ENCODE data around the gene BBS5.
"Not testable (repeated sequence)": the region's sequence is repeated elsewhere in the genome, so short reads cannot be mapped to it uniquely, and the experiment has no call there.

Gene BBS5

DNA sequence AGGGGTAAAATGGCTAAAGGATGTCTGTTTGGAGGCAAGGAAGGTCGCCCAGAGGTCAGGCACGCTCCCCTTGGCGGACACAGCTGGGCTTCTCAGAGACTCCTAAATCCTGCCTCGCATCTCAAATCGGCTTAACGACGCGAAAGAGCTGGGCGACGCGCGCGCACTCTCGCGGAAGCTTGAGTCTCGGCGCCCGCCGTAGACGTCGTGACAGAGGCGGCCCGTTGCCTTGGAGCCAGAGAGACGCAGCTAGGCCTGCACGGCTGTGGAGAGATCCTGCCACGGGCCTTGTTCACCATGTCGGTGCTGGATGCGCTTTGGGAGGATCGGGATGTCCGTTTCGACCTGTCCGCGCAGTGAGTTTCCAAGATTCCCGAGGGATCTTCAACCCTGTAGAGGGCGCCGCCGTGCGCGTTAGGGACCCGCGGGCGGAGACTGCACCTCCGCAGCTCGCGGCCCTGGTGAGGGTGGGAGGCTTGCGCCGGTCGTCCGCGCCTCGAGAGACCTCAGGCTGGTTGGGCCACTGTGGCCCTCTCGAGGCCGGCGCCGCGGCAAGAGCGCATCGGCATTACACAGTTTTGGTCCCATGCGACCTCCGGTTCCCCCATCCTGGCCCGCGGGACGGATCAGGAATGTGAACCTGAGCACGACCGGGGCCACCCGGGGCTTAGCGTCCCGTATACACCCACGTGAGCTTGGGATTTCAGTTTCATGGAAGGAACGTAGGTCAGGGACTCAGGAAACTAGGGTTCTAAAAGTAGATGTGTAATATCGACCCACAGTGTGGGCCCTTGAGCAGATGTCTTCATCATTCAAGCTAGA lies at the start of gene BBS5:
BBS5 (plus strand) TSS at position 238 of the 822 bp plus-strand sequence; CDS start at position 298, 60 bp downstream.
- peak; percentile 82 for DNase-seq (ENCODE audit: low spot score)

DNA sequence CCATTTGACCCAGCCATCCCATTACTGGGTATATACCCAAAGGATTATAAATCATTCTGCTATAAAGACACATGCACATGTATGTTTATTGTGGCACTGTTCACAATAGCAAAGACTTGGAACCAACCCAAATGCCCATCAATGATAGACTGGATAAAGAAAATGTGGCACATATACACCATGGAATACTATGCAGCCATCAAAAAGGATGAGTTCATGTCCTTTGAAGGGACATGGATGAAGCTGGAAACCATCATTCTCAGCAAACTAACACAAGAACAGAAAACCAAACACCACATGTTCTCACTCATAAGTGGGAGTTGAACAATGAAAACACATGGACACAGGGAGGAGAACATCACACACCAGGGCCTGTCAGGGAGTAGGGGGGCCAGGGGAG lies 47.5 kb upstream of the BBS5 start:
- not testable (repeated sequence) for DNase-seq (ENCODE audit: low spot score)

DNA sequence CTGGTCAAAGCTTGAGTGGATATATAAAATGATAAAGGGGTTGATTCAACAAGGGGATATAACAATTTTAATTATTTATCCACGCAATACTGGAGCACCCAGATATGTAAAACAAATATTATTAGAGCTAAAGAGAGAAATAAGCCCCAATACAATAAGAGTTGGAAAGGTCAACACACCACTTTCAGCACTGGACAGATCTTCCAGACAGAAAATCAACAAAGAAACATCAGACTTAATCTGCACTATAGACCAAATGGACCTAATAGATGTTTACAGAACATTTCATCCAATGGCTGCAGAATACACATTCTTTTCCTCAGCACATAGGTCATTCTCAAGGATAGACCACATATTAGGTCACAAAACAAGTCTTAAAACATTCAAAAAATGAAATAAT lies 45.1 kb upstream of the BBS5 start:
- not testable (repeated sequence) for DNase-seq (ENCODE audit: low spot score)

DNA sequence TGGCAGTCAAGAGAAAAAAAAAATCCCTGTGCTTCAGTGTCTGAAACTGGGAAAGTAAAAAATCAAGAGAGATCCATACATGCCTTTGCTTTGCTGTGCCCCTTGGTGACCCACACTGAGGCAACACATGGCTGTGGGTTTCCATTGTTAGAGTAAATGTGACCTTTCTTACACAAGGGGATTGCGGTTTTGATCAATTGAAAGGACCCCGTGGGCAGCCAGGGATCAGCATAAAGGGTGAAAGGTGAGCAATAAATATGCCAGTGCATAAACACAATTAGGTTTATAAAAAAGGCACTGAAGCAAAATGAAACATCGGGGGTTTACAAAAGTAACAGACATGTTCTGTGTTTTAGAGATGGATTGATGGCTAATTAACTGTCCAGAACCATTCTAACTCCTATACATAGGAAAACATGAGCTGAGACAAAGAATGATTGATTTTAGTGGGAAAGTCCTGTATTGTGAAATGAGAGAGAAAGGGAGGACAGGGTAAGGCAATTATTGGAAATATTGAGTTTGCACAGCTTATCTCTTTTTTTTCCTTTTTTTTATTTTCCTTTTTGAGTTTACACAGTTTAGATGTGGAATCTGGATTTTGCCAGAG lies 40.7 kb upstream of the BBS5 start:
- DNase-seq (ENCODE audit: low spot score) = no peak

DNA sequence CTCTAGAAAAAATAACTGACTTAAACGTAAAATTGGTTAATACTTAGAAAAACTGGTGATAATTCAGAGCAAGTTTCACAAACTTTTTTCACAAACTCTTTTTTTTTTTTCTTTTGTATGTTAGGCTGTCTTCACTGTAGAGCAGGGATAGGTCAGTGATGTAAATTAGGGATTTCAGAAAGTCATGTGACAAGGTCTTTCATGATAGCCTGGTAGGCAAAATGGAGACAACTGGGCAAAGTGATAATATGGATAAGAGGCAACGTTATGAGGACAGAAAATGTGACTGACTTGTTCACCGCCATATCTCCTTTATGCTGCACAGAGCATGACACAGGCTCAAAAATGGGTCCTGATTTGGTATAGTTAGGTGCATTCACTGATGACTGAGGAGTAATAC lies 39.4 kb upstream of the BBS5 start:
- no peak for DNase-seq (ENCODE audit: low spot score)

DNA sequence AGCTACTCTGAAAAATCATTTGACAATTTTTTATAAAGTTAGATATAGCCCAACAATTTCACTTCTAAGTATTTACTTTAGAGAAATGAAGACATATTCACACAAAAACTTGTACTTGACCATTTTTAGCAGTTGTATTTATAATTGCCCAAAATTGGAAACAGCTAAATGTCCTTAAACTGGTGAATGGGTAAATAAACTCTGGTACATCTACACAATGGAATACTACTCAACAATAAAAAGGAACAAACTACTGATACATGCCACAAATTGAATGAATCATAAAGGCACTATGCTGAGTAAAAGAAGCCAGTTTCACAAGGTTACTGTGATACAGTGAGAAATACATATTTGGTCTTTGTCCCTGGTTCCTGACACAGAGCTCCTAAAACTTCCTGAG lies 32.8 kb upstream of the BBS5 start:
- no peak for DNase-seq (ENCODE audit: low spot score)

DNA sequence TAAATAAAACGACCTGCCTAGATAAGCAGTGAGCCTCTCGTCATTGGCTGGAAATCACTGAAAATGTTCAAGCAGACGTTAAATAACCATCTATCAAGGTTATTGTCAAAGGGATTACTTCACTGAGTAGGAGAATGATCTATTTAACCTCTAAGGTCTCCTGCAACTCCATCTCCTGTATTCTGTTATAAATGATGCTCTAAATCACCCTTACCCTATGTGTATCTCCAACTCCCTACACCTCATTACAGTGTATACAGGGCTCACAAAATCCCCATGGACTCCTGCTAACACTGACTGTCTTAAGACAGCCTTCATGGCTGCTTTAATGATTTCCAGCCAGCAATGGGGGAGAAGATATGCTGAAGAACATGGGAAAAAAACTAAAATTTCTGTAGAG lies 31.0 kb upstream of the BBS5 start:
- DNase-seq (ENCODE audit: low spot score) = no peak

DNA sequence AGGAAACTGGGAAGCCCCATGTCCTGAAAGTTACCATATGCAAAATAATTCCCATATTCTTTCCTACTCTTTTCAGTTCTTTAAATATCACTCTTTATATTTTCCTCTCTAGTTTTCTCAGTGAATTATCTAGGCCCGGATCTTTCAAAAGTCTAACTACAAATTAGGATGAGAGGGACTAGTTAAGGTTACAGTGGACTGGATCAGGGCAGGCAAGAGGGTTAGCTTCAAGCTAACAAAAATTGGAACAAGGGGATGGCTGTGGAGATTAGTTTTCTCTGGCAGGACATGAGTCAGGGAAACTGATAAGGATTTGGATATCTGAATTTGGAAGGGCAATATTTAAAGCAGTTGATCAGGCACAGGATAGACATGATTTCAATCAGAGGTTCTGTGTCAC lies 30.4 kb upstream of the BBS5 start:
- no peak for DNase-seq (ENCODE audit: low spot score)

DNA sequence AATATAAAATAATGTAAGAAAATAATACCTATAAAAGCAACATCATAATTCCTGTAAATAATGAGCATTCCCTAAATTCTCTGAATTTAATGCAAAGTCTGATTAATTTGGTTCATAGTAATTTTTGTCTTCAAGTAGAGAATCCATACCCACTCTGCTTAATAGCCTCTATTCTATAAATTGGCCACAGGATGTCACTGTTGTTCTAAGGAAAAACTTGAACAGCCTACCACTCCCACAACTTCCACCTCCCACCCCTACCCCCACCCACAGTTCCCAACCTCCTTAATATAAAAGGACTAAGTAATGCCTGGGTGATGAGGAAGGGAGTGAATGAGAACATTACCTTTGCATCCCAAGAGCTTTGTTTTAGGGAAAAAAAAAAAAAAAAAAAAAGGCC lies 27.2 kb upstream of the BBS5 start:
- DNase-seq (ENCODE audit: low spot score) = peak; percentile 25

DNA sequence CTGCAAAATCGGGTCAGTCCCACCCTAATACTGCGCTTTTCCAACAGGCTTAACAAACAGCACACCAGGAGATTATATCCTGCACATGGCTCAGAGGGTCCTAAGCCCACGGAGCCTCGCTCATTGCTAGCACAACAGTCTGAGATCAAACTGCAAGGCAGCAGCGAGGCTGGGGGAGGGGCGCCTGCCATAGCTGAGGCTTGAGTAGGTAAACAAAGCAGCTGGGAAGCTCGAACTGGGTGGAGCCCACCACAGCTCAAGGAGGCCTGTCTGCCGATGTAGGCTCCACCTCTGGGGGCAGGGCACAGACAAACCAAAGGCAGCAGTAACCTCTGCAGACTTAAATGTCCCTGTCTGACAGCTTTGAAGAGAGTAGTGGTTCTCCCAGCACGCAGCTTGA lies 26.2 kb upstream of the BBS5 start:
- not testable (repeated sequence) for DNase-seq (ENCODE audit: low spot score)

DNA sequence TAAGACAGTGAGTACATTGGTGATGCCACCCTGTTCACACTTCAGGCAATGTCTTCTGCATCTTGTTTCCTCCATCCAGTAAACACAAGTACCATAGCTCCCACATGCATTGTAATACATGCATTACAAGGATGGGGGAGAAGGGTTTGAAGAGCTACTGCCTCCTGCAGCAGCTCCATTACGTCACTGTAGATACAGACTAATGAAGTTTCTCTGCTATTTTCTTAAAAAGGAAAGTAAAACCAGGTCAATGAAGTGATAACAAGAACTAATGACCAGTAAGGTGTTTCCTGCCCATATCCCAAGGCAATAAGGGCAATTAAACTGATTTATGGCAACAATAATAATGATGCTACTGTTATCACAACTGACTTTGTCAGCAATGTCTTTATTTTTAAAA lies 18.2 kb upstream of the BBS5 start:
- no peak for DNase-seq (ENCODE audit: low spot score)

DNA sequence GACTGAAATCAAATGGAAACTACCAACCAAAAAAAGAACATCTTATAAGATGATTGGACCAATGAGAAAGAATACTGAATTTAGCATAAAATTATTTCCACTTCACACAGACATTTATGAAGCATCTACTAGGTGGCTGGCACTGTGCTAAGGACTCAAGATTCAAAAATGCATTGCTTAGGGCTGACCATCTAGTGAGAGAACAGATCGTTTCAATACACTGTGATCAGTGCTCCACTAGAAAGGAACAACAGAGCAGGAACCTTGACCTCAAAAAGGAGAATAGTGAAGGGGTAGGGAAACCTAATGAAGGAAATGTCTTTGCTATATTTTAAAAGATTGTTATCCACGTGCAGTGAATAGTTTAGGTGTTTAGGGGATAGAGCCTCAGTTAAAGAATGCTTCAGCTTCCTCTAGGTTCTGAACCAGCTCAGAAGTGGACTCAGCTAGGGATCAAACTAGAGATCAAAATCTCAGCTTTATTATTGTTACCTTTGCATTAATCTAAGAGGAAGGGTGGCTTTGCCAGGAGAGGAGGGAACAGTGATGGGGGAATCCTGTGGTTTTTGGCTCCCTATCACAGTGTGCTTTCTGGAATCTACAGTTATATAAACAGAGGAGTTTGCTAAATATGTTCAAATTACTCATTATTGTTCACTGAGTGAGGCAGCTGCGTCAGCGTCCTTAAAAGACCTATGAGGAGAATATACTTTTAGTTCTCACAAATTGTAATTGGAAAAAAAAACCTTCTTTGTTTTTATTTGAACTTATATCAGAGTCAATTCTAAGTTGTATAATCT lies 16.2 kb upstream of the BBS5 start:
- DNase-seq (ENCODE audit: low spot score) = no peak

DNA sequence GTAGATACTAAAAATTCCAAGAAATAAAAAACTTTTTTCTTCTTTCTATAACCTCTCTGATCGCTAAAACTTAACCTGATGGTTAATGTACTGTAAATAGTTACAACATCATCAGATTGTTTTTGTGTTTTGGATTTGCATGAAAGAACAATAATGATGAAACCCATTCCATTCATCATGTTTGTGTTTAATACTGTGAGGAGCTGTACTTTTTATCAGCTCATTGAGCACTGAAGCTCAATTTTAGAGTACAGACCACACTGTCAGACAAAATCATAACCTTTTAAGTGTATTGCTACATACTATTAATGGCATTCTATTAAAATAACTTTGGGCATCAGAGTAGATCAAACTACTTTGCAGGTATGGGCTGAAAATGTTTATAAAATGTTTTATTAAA lies 14.8 kb upstream of the BBS5 start:
- DNase-seq (ENCODE audit: low spot score) = no peak

DNA sequence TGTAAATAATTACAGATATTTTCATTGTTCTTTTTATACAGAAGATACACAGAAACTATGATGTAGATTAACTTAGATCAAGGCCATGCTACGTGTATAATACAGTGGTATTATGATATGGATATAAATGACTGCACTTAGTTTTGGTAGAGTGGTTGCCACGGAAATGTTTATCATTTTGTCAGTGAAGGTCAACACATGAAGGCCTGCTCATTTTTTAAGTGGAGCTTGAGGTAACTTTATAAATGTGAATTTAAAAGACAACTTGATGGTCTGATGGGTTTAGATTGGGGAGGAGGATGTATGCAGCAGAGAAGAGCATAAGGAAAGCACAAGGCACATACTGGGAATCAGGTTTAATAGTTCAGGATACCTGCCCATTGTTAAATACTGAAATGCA lies 14.4 kb upstream of the BBS5 start:
- peak; percentile 17 for DNase-seq (ENCODE audit: low spot score)

DNA sequence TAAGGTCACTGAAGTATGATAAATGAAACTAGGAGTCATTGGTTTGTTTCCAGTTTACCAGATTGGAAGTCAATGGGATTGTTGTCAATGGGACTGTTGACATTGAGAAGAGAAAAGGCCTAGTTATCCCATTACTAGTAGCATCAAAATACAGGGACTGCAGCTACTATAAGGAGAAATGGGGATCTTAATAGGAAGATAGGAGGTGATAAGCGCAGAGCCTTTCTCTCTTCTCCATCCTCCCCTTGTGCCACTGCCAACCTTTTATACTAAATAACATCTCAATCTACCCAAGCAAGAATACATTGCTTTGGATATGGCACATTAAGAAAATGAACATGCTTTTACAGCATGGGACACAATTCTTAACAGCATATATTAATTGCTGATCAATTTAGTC lies 10.5 kb upstream of the BBS5 start:
- no peak for DNase-seq (ENCODE audit: low spot score)

DNA sequence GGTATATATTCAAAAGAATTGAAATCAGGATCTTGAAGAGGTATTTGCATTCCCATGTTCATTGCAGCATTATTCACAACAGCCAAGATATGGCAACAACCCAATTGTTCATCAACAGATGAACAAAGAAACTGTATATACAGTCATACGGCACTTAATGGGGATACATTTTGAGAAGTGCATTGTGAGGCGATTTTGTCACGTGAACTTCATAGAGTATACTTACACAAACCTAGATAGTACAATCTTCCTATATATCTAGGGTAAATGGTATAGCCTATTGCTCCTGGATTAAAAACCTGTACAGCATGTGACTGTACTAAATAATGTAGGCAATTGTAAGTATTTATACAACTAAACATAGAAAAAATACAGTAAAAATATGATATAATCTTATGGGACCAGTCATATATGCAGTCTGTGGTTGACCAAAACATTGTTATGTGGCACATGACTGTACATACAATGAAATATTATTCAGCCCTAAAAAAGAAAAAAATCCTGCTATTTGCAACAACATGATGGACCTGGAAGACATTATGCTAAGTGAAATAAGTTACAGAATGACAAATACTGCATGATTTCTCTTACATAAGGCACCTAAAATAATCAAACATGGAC lies 9.2 kb upstream of the BBS5 start:
- no peak for DNase-seq (ENCODE audit: low spot score)

DNA sequence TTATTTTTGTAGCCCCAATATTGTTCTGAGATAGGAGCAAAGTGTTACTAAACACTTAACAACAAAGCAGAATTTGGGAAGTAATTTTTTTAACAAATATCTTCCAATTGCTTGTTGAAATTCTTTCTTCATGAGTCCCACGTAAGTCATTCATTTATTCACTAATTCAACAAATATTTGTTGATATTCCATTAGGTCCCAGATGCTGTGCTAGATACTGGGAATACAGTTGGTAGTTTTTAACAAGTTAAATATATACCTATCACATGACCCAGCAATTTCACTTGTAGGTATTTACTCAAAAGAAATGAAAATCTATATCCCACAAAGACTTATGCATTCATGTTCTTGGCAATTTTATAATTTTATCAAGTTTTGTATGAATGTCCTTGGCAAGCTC lies 7.0 kb upstream of the BBS5 start:
- no peak for DNase-seq (ENCODE audit: low spot score)

DNA sequence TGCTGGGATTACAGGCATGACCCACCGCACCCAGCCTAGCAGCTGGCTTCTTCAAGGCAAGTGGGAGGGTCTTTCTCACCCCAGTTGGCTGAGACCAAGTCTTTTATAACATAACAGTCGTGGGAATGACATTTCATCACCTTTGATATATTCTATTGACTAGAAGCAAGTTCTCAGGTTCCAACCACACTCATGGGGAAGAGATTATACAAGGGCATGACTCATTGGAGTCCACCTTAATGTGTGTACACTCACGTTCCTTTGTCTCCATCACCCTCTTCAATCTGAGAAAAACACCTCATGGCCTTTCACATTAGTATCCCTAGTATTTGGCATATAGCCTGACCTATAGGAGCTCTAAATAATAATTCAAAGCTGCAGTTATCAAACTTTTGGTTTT lies 2.8 kb upstream of the BBS5 start:
- no peak for DNase-seq (ENCODE audit: low spot score)

DNA sequence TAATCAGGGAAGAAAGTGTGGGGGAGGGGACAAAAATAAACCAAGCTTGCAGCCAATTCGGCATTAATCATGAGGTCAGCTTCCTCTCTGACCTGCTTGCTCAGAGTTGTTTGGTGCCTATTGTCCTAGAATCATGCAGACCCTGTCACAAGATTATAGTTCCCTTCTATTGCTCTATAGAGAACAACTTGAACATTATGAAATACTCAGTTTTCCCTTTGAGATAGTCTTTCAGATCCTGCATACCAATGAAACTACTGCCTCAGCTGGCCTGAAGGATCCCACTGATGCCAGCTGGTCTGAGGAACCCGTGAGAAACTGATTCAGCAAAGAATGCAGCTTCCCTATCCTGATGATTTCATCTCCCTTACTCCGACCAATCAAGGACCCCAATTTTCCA lies 955 bp upstream of the BBS5 start:
- DNase-seq (ENCODE audit: low spot score) = no peak

DNA sequence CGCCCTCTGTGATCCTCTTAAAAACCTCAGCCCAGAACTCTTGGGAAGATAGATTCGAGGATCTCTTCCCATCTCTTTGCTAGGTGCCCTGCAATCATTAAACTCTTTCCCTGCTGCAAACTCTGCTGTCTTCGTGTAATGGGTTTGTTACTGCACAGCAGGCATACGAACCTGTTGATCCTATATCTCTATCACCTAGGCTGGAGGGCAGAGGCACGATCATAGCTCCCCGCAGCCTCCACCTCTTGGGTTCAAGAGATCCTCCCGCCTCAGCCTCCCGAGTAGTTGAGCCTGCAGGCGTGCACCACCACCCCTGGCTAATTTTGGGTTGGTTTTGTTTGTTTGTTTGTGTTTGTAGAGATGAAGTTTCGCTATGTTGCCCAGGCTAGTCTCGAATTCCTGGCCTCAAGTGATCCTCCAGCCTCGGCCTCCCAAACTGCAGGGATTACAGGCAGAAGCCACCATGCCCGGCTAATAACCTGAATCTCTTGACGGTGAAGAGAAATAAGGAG lies 493 bp upstream of the BBS5 start:
- no peak for DNase-seq (ENCODE audit: low spot score)

DNA sequence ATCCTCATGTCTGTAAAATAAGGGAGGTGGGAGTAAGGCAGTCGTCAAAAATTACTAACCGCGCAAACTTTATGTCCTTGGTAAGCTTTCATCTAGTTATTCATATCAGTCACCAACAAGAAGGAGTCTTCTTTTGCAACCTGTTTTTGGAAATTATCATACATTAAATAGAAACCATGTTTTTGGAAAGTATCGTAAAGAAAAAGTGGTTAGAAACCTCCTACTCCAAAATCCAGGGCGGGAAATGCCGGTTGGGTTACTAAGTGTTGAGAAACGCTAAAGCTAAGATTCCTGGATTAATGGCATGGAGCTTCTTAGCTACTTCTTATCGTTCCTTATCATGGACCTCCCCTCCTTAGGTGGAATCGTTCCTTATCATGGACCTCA lies 778 bp downstream of the BBS5 start:
- DNase-seq (ENCODE audit: low spot score) = no peak

DNA sequence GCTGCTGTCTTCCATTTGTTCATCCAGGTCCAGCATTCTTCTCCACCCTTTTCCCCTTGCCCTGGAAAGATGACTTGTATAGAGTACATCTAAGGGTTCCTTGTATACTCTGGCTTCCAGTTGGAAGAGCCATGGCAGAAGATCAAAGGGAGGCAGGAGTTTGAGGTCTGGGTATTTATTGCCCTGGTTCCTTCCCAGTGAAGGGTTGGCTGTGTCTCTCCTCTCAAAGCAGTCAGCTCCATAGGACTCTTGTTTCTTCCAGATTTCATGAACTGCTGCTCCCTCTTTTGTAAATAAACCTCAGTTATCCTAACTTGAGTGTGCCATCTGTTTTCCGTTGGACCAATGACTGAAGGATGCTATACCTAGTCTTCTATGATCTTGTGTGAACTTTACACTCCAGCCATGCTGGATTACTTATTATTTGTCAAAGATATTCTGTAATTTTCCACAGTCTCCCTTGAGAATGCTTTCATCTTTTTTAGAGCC lies 6.4 kb downstream of the BBS5 start:
- DNase-seq (ENCODE audit: low spot score) = no peak
